CD4-positive, alpha-beta T cell (primary cell): ENCODE results near the gene SLC13A4. TPM values are rescaled to one million over a fixed set of nuclear protein-coding genes. Genes with fewer than 3 reads are reported as not detected.

Source experiments
- ATAC-seq: fragments of 200-7000 bp; cut with Tn5 transposase; one replicate; pipeline ENCODE4 v1.10.0; 2022; ENCODE audit warnings: mild to moderate bottlenecking; ENCODE audit not compliant: poor library complexity
- CTCF ChIA-PET: fragments of 350-600 bp; sonication (Branson Sonifier 250); formaldehyde crosslinking; loops from one replicate; lab custom pipeline; 2021; ENCODE audit warnings: antibody characterized with exemption, inconsistent platforms; lab: Charles Lee
- POLR2A ChIA-PET: fragments of 350-600 bp; sonication (Branson Sonifier 250); formaldehyde crosslinking; loops from one replicate; lab custom pipeline; 2021; ENCODE audit warnings: antibody characterized with exemption, inconsistent platforms; lab: Charles Lee
- DNase-seq, 14 experiments: peaks; one replicate each; pipeline ENCODE4 v3.0.0-alpha.2; 2013 to 2020; ENCODE audit warnings: mixed read lengths in 2 of 14
- H3K27ac ChIP-seq, 2 donors: one replicate each; pipeline versions ENCODE4 v1.5.1 to v1.7.0; 2013; ENCODE audit warnings: low read length in 2 of 2, low read depth in 1 of 2, mild to moderate bottlenecking in 1 of 2
- H3K27me3 ChIP-seq, 2 experiments: 1 replicate in 1 of 2; 2 replicates in 1 of 2; pipeline versions ENCODE4 v1.6.1 to v1.7.0; 2013; ENCODE audit warnings: low read length in 2 of 2, control low read depth in 1 of 2, mild to moderate bottlenecking in 1 of 2, moderate library complexity in 1 of 2; ENCODE audit not compliant: insufficient read depth in 2 of 2, control insufficient read depth in 1 of 2
- H3K36me3 ChIP-seq: one replicate; pipeline ENCODE4 v1.6.1; 2013; ENCODE audit warnings: low read length, control low read depth; ENCODE audit not compliant: insufficient read depth
- H3K4me1 ChIP-seq: one replicate; pipeline ENCODE4 v1.6.1; 2013; ENCODE audit warnings: low read length, control low read depth; ENCODE audit not compliant: insufficient read depth
- H3K4me3 ChIP-seq: one replicate; pipeline ENCODE4 v1.5.1; 2013; ENCODE audit warnings: mild to moderate bottlenecking, low read length, moderate library complexity
- H3K9me3 ChIP-seq, 2 experiments: 1 replicate in 1 of 2; 2 replicates in 1 of 2; pipeline versions ENCODE4 v1.6.1 to v1.7.0; 2013; ENCODE audit warnings: low read length in 2 of 2, mild to moderate bottlenecking in 2 of 2, control low read depth in 1 of 2, moderate library complexity in 1 of 2; ENCODE audit not compliant: control insufficient read depth in 1 of 2, insufficient read depth in 1 of 2
- H3K27ac Mint-ChIP-seq: one replicate; pipeline ENCODE4 v1.8.0; 2020; ENCODE audit warnings: mixed read lengths
- H3K27me3 Mint-ChIP-seq: one replicate; pipeline ENCODE4 v1.8.0; 2021; ENCODE audit warnings: mixed read lengths
- H3K36me3 Mint-ChIP-seq: one replicate; pipeline ENCODE4 v1.8.0; 2021; ENCODE audit warnings: low read depth, mixed read lengths
- H3K4me1 Mint-ChIP-seq: one replicate; pipeline ENCODE4 v1.8.0; 2021; ENCODE audit warnings: low read depth, mixed read lengths
- H3K4me3 Mint-ChIP-seq: one replicate; pipeline ENCODE4 v1.8.0; 2020; ENCODE audit warnings: mild to moderate bottlenecking, mixed read lengths
- H3K9me3 Mint-ChIP-seq: one replicate; pipeline ENCODE4 v1.8.0; 2020; ENCODE audit warnings: mixed read lengths
- CTCF ChIP-seq: fragments of 200-600 bp; IDR thresholded peaks from one replicate; pipeline ENCODE4 v1.8.0; 2022; ENCODE audit warnings: antibody characterized with exemption, mild to moderate bottlenecking
- intact Hi-C, 2 experiments: fragments of 100-400 bp; cut with DNase I in 1 of 2; cut with micrococcal nuclease in 1 of 2; formaldehyde crosslinking; loops; one replicate each; pipeline versions ENCODE4 v1.15.1 to v1.9.0; 2023 to 2025; cut with DNase I, micrococcal nuclease
- total RNA-seq, 174 experiments: library from RNA in 2 of 174; stranded (reverse) in 2 of 174; gene quantifications; one replicate each; pipeline ENCODE4 v1.2.3 and lab custom pipeline; 2021 to 2026

SLC13A4 gene
- total RNA-seq, 2 experiments from 2014 or later, result not detected

GRCh38 chr7:135666846-135667245, 61.1 kb downstream of the SLC13A4 start:
- ATAC-seq (no peak), DNase-seq (no peak)
- Mint-ChIP-seq H3K4me1 (peaks cover 80% of the 10 kb centered on the region), H3K4me3 (peak overlapping the region; percentile 39), H3K9me3 (no peaks in the 10 kb centered on the region), H3K27me3 (no peaks in the 10 kb centered on the region), H3K27ac (no peak overlapping the region), H3K36me3 (peaks cover 28% of the 10 kb centered on the region)
- POLR2A ChIA-PET, result no interaction called here
- H3K36me3 ChIP-seq, result no peaks in the 10 kb centered on the region
- H3K4me3 ChIP-seq, result no peak overlapping the region
- H3K4me1 ChIP-seq, result peaks cover 19% of the 10 kb centered on the region
- no peak for TF ChIP-seq CTCF
- no peak overlapping the region for H3K27ac ChIP-seq
- no peaks in the 10 kb centered on the region for H3K27me3 ChIP-seq
- H3K9me3 ChIP-seq, result no peaks in the 10 kb centered on the region
- CTCF ChIA-PET, result no interaction called here
- intact Hi-C loops, result loop anchor here in 1 of 2 experiments (10.0 kb wide), 1 partner anchor 502 kb away; no protein-coding TSS in a partner anchor

GRCh38 chr7:135666156-135666555, 61.8 kb downstream of the SLC13A4 start:
- intact Hi-C loops, result loop anchor here in 1 of 2 experiments (10.0 kb wide), 1 partner anchor 501 kb away; no protein-coding TSS in a partner anchor
- CTCF ChIA-PET, result no interaction called here
- H3K27me3 ChIP-seq, result no peaks in the 10 kb centered on the region
- no peak for TF ChIP-seq CTCF
- H3K27me3 Mint-ChIP-seq, result no peaks in the 10 kb centered on the region
- H3K4me3 ChIP-seq, result no peak overlapping the region
- no peak overlapping the region for H3K27ac Mint-ChIP-seq
- POLR2A ChIA-PET, result no interaction called here
- H3K9me3 ChIP-seq, result no peaks in the 10 kb centered on the region
- H3K27ac ChIP-seq, result no peak overlapping the region
- DNase-seq (no peak), ATAC-seq (no peak)
- peak overlapping the region; percentile 39 for H3K4me3 Mint-ChIP-seq
- no peaks in the 10 kb centered on the region for H3K36me3 ChIP-seq
- H3K4me1 ChIP-seq, result peaks cover 23% of the 10 kb centered on the region
- H3K9me3 Mint-ChIP-seq, result no peaks in the 10 kb centered on the region
- H3K4me1 Mint-ChIP-seq, result peaks cover 80% of the 10 kb centered on the region
- H3K36me3 Mint-ChIP-seq, result peaks cover 28% of the 10 kb centered on the region

GRCh38 chr7:135665042-135665441, 62.9 kb downstream of the SLC13A4 start:
- POLR2A ChIA-PET, result interaction anchor here (0.6 kb wide), 1 partner anchor 7 kb away, joined by 4 read pairs; no protein-coding TSS in a partner anchor
- peaks cover 23% of the 10 kb centered on the region for H3K4me1 ChIP-seq
- ATAC-seq (no peak), DNase-seq (no peak)
- intact Hi-C loops, result loop anchor here in 1 of 2 experiments (10.0 kb wide), 1 partner anchor 500 kb away; no protein-coding TSS in a partner anchor
- TF ChIP-seq CTCF, result no peak
- Mint-ChIP-seq H3K36me3 (peaks cover 26% of the 10 kb centered on the region), H3K27me3 (no peaks in the 10 kb centered on the region), H3K4me3 (peak overlapping the region; percentile 78), H3K4me1 (peaks cover 73% of the 10 kb centered on the region), H3K27ac (peak overlapping the region; percentile 82), H3K9me3 (no peaks in the 10 kb centered on the region)
- H3K27ac ChIP-seq, result no peak overlapping the region
- H3K36me3 ChIP-seq, result no peaks in the 10 kb centered on the region
- H3K4me3 ChIP-seq, result no peak overlapping the region
- no peaks in the 10 kb centered on the region for H3K9me3 ChIP-seq
- H3K27me3 ChIP-seq, result no peaks in the 10 kb centered on the region
- CTCF ChIA-PET, result interaction anchor here (3.2 kb wide), 1 partner anchor 19 kb away, joined by 16 read pairs; no protein-coding TSS in a partner anchor
